Measurements from ENCODE around the gene CDH4.

DNA sequence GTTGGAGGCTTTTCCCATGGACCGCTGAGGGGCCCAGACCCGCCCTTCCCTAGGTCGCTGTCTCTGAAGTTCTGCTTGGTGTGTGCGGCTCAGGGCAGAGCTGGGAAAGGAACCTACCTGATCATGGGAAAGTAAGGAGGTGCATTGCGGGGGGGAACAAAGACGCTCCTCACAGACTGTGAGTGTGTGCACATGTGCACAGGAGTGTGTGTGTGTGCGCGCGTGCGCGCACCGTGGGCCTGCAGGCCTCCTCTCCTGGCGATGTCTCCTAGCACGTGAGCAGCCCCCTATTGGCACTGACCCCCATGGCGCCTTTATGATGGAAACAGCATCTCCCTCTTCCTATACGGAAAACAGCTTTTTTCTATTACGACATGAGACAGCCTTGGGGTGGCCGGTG is 589.5 kb downstream of the CDH4 start:
- TF ChIP-seq, protein P1, sequence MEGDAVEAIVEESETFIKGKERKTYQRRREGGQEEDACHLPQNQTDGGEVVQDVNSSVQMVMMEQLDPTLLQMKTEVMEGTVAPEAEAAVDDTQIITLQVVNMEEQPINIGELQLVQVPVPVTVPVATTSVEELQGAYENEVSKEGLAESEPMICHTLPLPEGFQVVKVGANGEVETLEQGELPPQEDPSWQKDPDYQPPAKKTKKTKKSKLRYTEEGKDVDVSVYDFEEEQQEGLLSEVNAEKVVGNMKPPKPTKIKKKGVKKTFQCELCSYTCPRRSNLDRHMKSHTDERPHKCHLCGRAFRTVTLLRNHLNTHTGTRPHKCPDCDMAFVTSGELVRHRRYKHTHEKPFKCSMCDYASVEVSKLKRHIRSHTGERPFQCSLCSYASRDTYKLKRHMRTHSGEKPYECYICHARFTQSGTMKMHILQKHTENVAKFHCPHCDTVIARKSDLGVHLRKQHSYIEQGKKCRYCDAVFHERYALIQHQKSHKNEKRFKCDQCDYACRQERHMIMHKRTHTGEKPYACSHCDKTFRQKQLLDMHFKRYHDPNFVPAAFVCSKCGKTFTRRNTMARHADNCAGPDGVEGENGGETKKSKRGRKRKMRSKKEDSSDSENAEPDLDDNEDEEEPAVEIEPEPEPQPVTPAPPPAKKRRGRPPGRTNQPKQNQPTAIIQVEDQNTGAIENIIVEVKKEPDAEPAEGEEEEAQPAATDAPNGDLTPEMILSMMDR (conservative IDR thresholded peaks at IDR 0.05): no peak
- TF ChIP-seq ZFX (IDR thresholded peaks at IDR 0.05): no peak

Data from C4-2B (cell line).